HepG2 (cell line): Measurements from ENCODE around the gene SLC20A1. TPM values are rescaled to one million over a fixed set of nuclear protein-coding genes. Genes with fewer than 3 reads are reported as not detected.

Source experiments
- CBFB ChIP-seq: sonication (generic); formaldehyde crosslinking; IDR thresholded peaks from 2 replicates; pipeline ENCODE4 v1.4.0; 2020; ENCODE audit warnings: missing genetic modification reagents
- CBX5 ChIP-seq: sonication (generic); formaldehyde crosslinking; IDR thresholded peaks from 2 replicates; pipeline ENCODE4 v1.4.0; 2020; ENCODE audit warnings: missing genetic modification reagents, borderline replicate concordance
- HDAC2 ChIP-seq: sonication (generic); formaldehyde crosslinking; IDR thresholded peaks from 2 replicates; pipeline ENCODE4 v1.4.0; 2020; ENCODE audit warnings: missing genetic modification reagents
- HIVEP1 ChIP-seq: sonication (generic); formaldehyde crosslinking; IDR thresholded peaks from 2 replicates; pipeline ENCODE4 v1.4.0; 2020; ENCODE audit warnings: mild to moderate bottlenecking, missing genetic modification reagents
- HNRNPLL ChIP-seq: fragments of 200-400 bp; formaldehyde crosslinking; IDR thresholded peaks from 2 replicates; pipeline ENCODE4 v1.6.1; 2017; ENCODE audit warnings: mild to moderate bottlenecking, low read depth, low read length; ENCODE audit not compliant: poor library complexity, severe bottlenecking
- NCOA2 ChIP-seq: sonication (generic); formaldehyde crosslinking; IDR thresholded peaks from 2 replicates; pipeline ENCODE4 v1.8.0; 2022; ENCODE audit warnings: inconsistent platforms
- NFE2L2 ChIP-seq: fragments of 150-350 bp; IDR thresholded peaks from 2 replicates; pipeline ENCODE4 v1.6.1; 2014; ENCODE audit warnings: low read length
- PLRG1 ChIP-seq: fragments of 450-650 bp; conservative IDR thresholded peaks from 2 replicates; pipeline ENCODE4 v1.6.1; 2016
- TEAD3 ChIP-seq: optimal IDR thresholded peaks from 2 replicates; pipeline ENCODE3; 2016; ENCODE audit warnings: borderline replicate concordance
- ZBTB33 ChIP-seq: sonication (generic); formaldehyde crosslinking; IDR thresholded peaks from 2 replicates; pipeline ENCODE4 v1.4.0; 2020; ENCODE audit warnings: missing genetic modification reagents
- ZBTB34 ChIP-seq: sonication (generic); formaldehyde crosslinking; IDR thresholded peaks from 2 replicates; pipeline ENCODE4 v1.8.0; 2022; ENCODE audit warnings: mild to moderate bottlenecking, missing genetic modification reagents
- ZBTB4 ChIP-seq: sonication (generic); formaldehyde crosslinking; IDR thresholded peaks from 2 replicates; pipeline ENCODE4 v1.4.0; 2020; ENCODE audit warnings: missing genetic modification reagents, mild to moderate bottlenecking, borderline replicate concordance
- ZHX1 ChIP-seq: sonication (generic); formaldehyde crosslinking; IDR thresholded peaks from 2 replicates; pipeline ENCODE4 v1.8.1; 2022; ENCODE audit warnings: low read depth, mild to moderate bottlenecking, missing genetic modification reagents
- ZNF280B ChIP-seq: sonication (generic); formaldehyde crosslinking; IDR thresholded peaks from 2 replicates; pipeline ENCODE4 v1.5.0; 2020; ENCODE audit warnings: missing genetic modification reagents, mild to moderate bottlenecking, borderline replicate concordance
- ZNF335 ChIP-seq: sonication (generic); formaldehyde crosslinking; IDR thresholded peaks from 2 replicates; pipeline ENCODE4 v1.4.0; 2020; ENCODE audit warnings: missing genetic modification reagents
- ZNF614 ChIP-seq: IDR thresholded peaks from 2 replicates; pipeline ENCODE4 v1.6.1; 2018; ENCODE audit warnings: missing biosample characterization, missing genetic modification reagents, inconsistent platforms, borderline replicate concordance
- ZNF784 ChIP-seq: sonication (generic); formaldehyde crosslinking; IDR thresholded peaks from 2 replicates; pipeline ENCODE4 v1.5.1; 2020; ENCODE audit warnings: missing genetic modification reagents, mild to moderate bottlenecking, borderline replicate concordance
- polyA plus RNA-seq, 8 experiments: library from polyadenylated mRNA; depleted of rRNA in 3 of 8; stranded (reverse) in 7 of 8; unstranded in 1 of 8; fragments of >200 nt; fragmentation: Illumina TruSeq in 4 of 8; extraction: Trizol in 4 of 8; gene quantifications; 2 replicates each; pipeline versions ENCODE4 v1.2.1 to v1.2.3, GENCODE V29; 2011 to 2016; ENCODE audit warnings: low read depth in 4 of 8, missing spikeins in 1 of 8, mixed read lengths in 1 of 8; ENCODE audit not compliant: insufficient read depth in 1 of 8
- total RNA-seq, 5 experiments: library from RNA; depleted of rRNA; stranded (reverse); fragments of >200 nt; fragmentation: Illumina TruSeq; extraction: Trizol; gene quantifications; 2 replicates each; pipeline ENCODE4 v1.2.3, GENCODE V29; 2016; ENCODE audit warnings: low read depth in 1 of 5

The SLC20A1 gene
- total and polyA plus RNA-seq, 2 of the 13 experiments (the other 11 are each of a cell fraction or from before 2014, with no cell fraction given), result 54.0 to 85.9 TPM

GRCh38 chr2:112626604-112627059 lies 19.1 kb upstream of the SLC20A1 start (continued):
- TF ChIP-seq ZBTB4 (CRISPR knock-in tag), result 0 out of 2 replicates have a peak, but pooled peaks have one; percentile 20
- TF ChIP-seq ZNF335 (CRISPR knock-in tag), result no peak
- TF ChIP-seq CBX5 (CRISPR knock-in tag), result peak; percentile 79; the same call in 1 of the 2 replicates
- peak; percentile 66; the same call in 1 of the 2 replicates for TF ChIP-seq CBFB
- TF ChIP-seq HNRNPLL, result no peak
- TF ChIP-seq ZNF614, result peak; percentile 46; the same call in 1 of the 2 replicates
- no peak for TF ChIP-seq ZBTB34
- peak; percentile 63 for TF ChIP-seq TEAD3 (CRISPR knock-in tag)
- TF ChIP-seq HDAC2 (CRISPR knock-in tag), result peak; percentile 51; the same call in 1 of the 2 replicates
- 0 out of 2 replicates have a peak, but pooled peaks have one; percentile 25 for TF ChIP-seq NCOA2
- TF ChIP-seq ZNF784, result no peak
- TF ChIP-seq PLRG1, result no peak
- TF ChIP-seq NFE2L2, result no peak
- peak; percentile 69; the same call in 1 of the 2 replicates for TF ChIP-seq ZNF280B
- 0 out of 2 replicates have a peak, but pooled peaks have one; percentile 40 for TF ChIP-seq ZBTB33 (CRISPR knock-in tag)
- TF ChIP-seq ZHX1 (CRISPR knock-in tag), result no peak
- 0 out of 2 replicates have a peak, but pooled peaks have one; percentile 13 for TF ChIP-seq HIVEP1 (CRISPR knock-in tag)
